GM23248 (cell line): Measurements from ENCODE around the gene CDC42EP3.

Experiments
- EZH2 ChIP-seq: fragments of 200-600 bp; sonication (generic); IDR thresholded peaks from 2 replicates; pipeline ENCODE4 v1.6.1; 2018; ENCODE audit warnings: antibody characterized with exemption, mild to moderate bottlenecking; ENCODE audit not compliant: insufficient read depth, poor library complexity, severe bottlenecking
- EZH2phosphoT487 ChIP-seq: fragments of 200-600 bp; sonication (generic); IDR thresholded peaks from 2 replicates; pipeline ENCODE4 v1.6.1; 2018; ENCODE audit warnings: antibody characterized with exemption, moderate library complexity, mild to moderate bottlenecking, low read depth; ENCODE audit not compliant: insufficient read depth

- no peak for TF ChIP-seq EZH2
- TF ChIP-seq EZH2phosphoT487, result no peak
Measured at GRCh38 chr2:37614061-37614738, 57.2 kb downstream of the CDC42EP3 start.
